Liver (tissue), 9 donors: Measurements from ENCODE around the gene IPPK. TPM values are rescaled to one million over a fixed set of nuclear protein-coding genes. Genes with fewer than 3 reads are reported as not detected.

ENCODE experiments used
- DNase-seq: peaks from one replicate; pipeline ENCODE4 v3.0.0-alpha.2; 2017; ENCODE audit warnings: low spot score
- H3K27ac ChIP-seq, 2 donors: one replicate each; pipeline ENCODE4 v1.7.0; 2013; ENCODE audit warnings: inconsistent platforms in 2 of 2, low read length in 2 of 2, control low read depth in 1 of 2, low read depth in 1 of 2, mild to moderate bottlenecking in 1 of 2
- H3K27me3 ChIP-seq, 4 donors: one replicate each; pipeline versions ENCODE4 v1.6.1 to v1.7.0; 2013; ENCODE audit warnings: low read length in 3 of 4, inconsistent platforms in 1 of 4, mild to moderate bottlenecking in 1 of 4, moderate library complexity in 1 of 4; ENCODE audit not compliant: control insufficient read depth in 4 of 4, insufficient read depth in 4 of 4
- H3K36me3 ChIP-seq, 4 donors: one replicate each; pipeline versions ENCODE4 v1.6.1 to v1.7.0; 2013; ENCODE audit warnings: low read length in 3 of 4, mild to moderate bottlenecking in 3 of 4, low read depth in 1 of 4, moderate library complexity in 1 of 4; ENCODE audit not compliant: control insufficient read depth in 4 of 4, insufficient read depth in 3 of 4
- H3K4me1 ChIP-seq, 4 donors: one replicate each; pipeline versions ENCODE4 v1.6.1 to v1.7.0; 2013; ENCODE audit warnings: low read length in 3 of 4, mild to moderate bottlenecking in 3 of 4, moderate library complexity in 1 of 4; ENCODE audit not compliant: control insufficient read depth in 4 of 4, insufficient read depth in 4 of 4
- H3K4me3 ChIP-seq, 3 donors: one replicate each; pipeline versions ENCODE4 v1.6.1 to v1.7.0; 2013; ENCODE audit warnings: low read length in 3 of 3, control low read depth in 1 of 3, low read depth in 1 of 3, mild to moderate bottlenecking in 1 of 3
- H3K9ac ChIP-seq, 2 donors: one replicate each; pipeline ENCODE4 v1.7.0; 2013; ENCODE audit warnings: low read length in 2 of 2, mild to moderate bottlenecking in 2 of 2, moderate library complexity in 2 of 2, control low read depth in 1 of 2, low read depth in 1 of 2
- H3K9me3 ChIP-seq, 4 donors: one replicate each; pipeline versions ENCODE4 v1.6.1 to v1.7.0; 2013; ENCODE audit warnings: low read length in 3 of 4; ENCODE audit not compliant: control insufficient read depth in 4 of 4
- ATF3 ChIP-seq: IDR thresholded peaks from 2 replicates; pipeline ENCODE4 v1.6.1; 2016; ENCODE audit warnings: antibody characterized with exemption
- CTCF ChIP-seq: fragments of 150-350 bp; IDR thresholded peaks from 2 replicates; pipeline ENCODE4 v1.5.1; 2017; ENCODE audit warnings: improper control_type of control experiment, low read depth, low read length; ENCODE audit not compliant: missing input control
- EGR1 ChIP-seq, 2 donors: IDR thresholded peaks; 2 replicates each; pipeline ENCODE4 v1.6.1; 2016 to 2018; ENCODE audit warnings: antibody characterized with exemption in 2 of 2, low read depth in 2 of 2
- FOXA1 ChIP-seq: IDR thresholded peaks from 2 replicates; pipeline ENCODE4 v1.6.1; 2016; ENCODE audit warnings: antibody characterized with exemption
- FOXA2 ChIP-seq: IDR thresholded peaks from 2 replicates; pipeline ENCODE4 v1.6.1; 2016; ENCODE audit warnings: antibody characterized with exemption
- GABPA ChIP-seq, 2 donors: IDR thresholded peaks in 1 of 2; conservative IDR thresholded peaks in 1 of 2; 2 replicates each; pipeline ENCODE4 v1.6.1; 2016; ENCODE audit warnings: antibody characterized with exemption in 2 of 2, mild to moderate bottlenecking in 1 of 2, moderate library complexity in 1 of 2
- HNF4A ChIP-seq, 2 donors: conservative IDR thresholded peaks; 2 replicates each; pipeline ENCODE4 v1.6.1; 2016; ENCODE audit warnings: antibody characterized with exemption in 2 of 2, mild to moderate bottlenecking in 2 of 2
- HNF4G ChIP-seq: IDR thresholded peaks from 2 replicates; pipeline ENCODE4 v1.6.1; 2016; ENCODE audit warnings: antibody characterized with exemption
- JUND ChIP-seq, 2 donors: IDR thresholded peaks; 2 replicates each; pipeline ENCODE4 v1.6.1; 2016; ENCODE audit warnings: antibody characterized with exemption in 2 of 2
- MAX ChIP-seq: IDR thresholded peaks from 2 replicates; pipeline ENCODE4 v1.6.1; 2016; ENCODE audit warnings: antibody characterized with exemption
- NR2F2 ChIP-seq: IDR thresholded peaks from 2 replicates; pipeline ENCODE4 v1.6.1; 2016; ENCODE audit warnings: antibody characterized with exemption
- RAD21 ChIP-seq, 2 donors: IDR thresholded peaks; 2 replicates each; pipeline ENCODE4 v1.6.1; 2016; ENCODE audit warnings: antibody characterized with exemption in 2 of 2, mild to moderate bottlenecking in 2 of 2
- REST ChIP-seq: IDR thresholded peaks from 2 replicates; pipeline ENCODE4 v1.6.1; 2016; ENCODE audit warnings: antibody characterized with exemption, mild to moderate bottlenecking
- RXRA ChIP-seq, 2 donors: IDR thresholded peaks; 2 replicates each; pipeline ENCODE4 v1.6.1; 2017 to 2018; ENCODE audit warnings: antibody characterized with exemption in 2 of 2, mild to moderate bottlenecking in 1 of 2
- SP1 ChIP-seq: IDR thresholded peaks from 2 replicates; pipeline ENCODE4 v1.6.1; 2018; ENCODE audit warnings: antibody characterized with exemption, mild to moderate bottlenecking
- TAF1 ChIP-seq: conservative IDR thresholded peaks from 2 replicates; pipeline ENCODE4 v1.6.1; 2016; ENCODE audit warnings: antibody characterized with exemption, mild to moderate bottlenecking
- YY1 ChIP-seq: IDR thresholded peaks from 2 replicates; pipeline ENCODE4 v1.6.1; 2016; ENCODE audit warnings: antibody characterized with exemption, mild to moderate bottlenecking
- ZBTB33 ChIP-seq: IDR thresholded peaks from 2 replicates; pipeline ENCODE4 v1.6.1; 2016; ENCODE audit warnings: antibody characterized with exemption
- WGBS: extraction: QIAGEN DNeasy Blood & Tissue Kit; methylation state at CpG from one replicate; pipeline ENCODE4 v1.1.7; 2013; 5-methylcytosine and 5-hydroxymethylcytosine counted together
- polyA plus RNA-seq, 2 donors: library from polyadenylated mRNA; stranded (reverse) in 1 of 2; unstranded in 1 of 2; fragments of 200-250 nt in 1 of 2; fragments of >200 nt in 1 of 2; fragmentation: Nextera tagmentation in 1 of 2; extraction: Ambion mirVana in 1 of 2; gene quantifications; one replicate each; pipeline versions ENCODE4 v1.2.1 to v1.2.3, GENCODE V29; 2013 to 2015
- total RNA-seq, 2 donors: library from RNA; depleted of rRNA; stranded (reverse); fragments of >200 nt; gene quantifications; one replicate each; pipeline ENCODE4 v1.2.3, GENCODE V29; 2014
- donor health status: healthy.
- donor health status: healthy.
- donor health status: healthy.
- donor health status: healthy.
- donor health status: healthy.

The IPPK gene
- total and polyA plus RNA-seq, 4 donors: 2.1 to 5.9 (median 3.6) TPM

- Histone ChIP-seq H3K9ac (peak overlapping the region in 1 of 2 donors; percentile 39), H3K27me3 (no peaks in the 10 kb centered on the region), H3K4me1 (peaks cover 5 to 37% (median 31%) of the 10 kb centered on the region in 4 donors), H3K9me3 (no peaks in the 10 kb centered on the region), H3K4me3 (no peak overlapping the region), H3K27ac (peak overlapping the region; percentile 83 to 86), H3K36me3 (peaks cover 0 to 2% (median 0%) of the 10 kb centered on the region in 4 donors)
- 93% methylated on average over 11 of the region's 11 CpGs for WGBS
- DNase-seq: no peak
- no peak for TF ChIP-seq GABPA (IDR thresholded peaks at IDR 0.05 in 1 of 2, conservative IDR thresholded peaks at IDR 0.05 in 1 of 2)
- TF ChIP-seq EGR1 (IDR thresholded peaks at IDR 0.05; ENCODE audit: low read depth in 2 of 2): no peak
- no peak for TF ChIP-seq REST
- TF ChIP-seq TAF1: no peak
- no peak for TF ChIP-seq RAD21 (IDR thresholded peaks at IDR 0.05)
- no peak for TF ChIP-seq MAX
- TF ChIP-seq ATF3: no peak
- TF ChIP-seq HNF4G: no peak
- TF ChIP-seq NR2F2: no peak
- TF ChIP-seq HNF4A (conservative IDR thresholded peaks at IDR 0.05): no peak
- TF ChIP-seq JUND (IDR thresholded peaks at IDR 0.05): no peak
- no peak for TF ChIP-seq SP1
- no peak for TF ChIP-seq RXRA (IDR thresholded peaks at IDR 0.05)
- no peak for TF ChIP-seq FOXA1
- TF ChIP-seq CTCF: no peak
- TF ChIP-seq FOXA2: no peak
- no peak for TF ChIP-seq ZBTB33
- no peak for TF ChIP-seq YY1
These were observed 51.9 kb downstream of the IPPK start for GRCh38 chr9:92617951-92618510.
